SK-N-MC (cell line): Measurements from ENCODE around the gene KRTAP10-7.

Source experiments
- EZH2 ChIP-seq: fragments of 200-600 bp; sonication (generic); IDR thresholded peaks from one replicate; pipeline ENCODE4 v1.6.1; 2017; ENCODE audit warnings: antibody characterized with exemption
- FOXP2 ChIP-seq: optimal IDR thresholded peaks from 2 replicates; pipeline ENCODE3; 2011; ENCODE audit warnings: mild to moderate bottlenecking, moderate library complexity; ENCODE audit not compliant: insufficient read depth; ENCODE audit errors: extremely low read length, control extremely low read depth

GRCh38 chr21:44650973-44651675, 50.7 kb downstream of the KRTAP10-7 start:
- no peak for TF ChIP-seq EZH2
- TF ChIP-seq FOXP2, result no peak
